Measurements from ENCODE around the gene CTXND1. TPM values are rescaled to one million over a fixed set of nuclear protein-coding genes. Genes with fewer than 3 reads are reported as not detected.

The CTXND1 gene
- total RNA-seq, 1 donor, result not detected

- H3K4me1 ChIP-seq (ENCODE audit: insufficient read depth, low read length), result no peaks in the 10 kb centered on the region
- TF ChIP-seq CTCF (IDR thresholded peaks at IDR 0.05; ENCODE audit: extremely low read depth, low read depth, low read length), result no peak
Measured at GRCh38 chr15:80199366-80199765, 52.6 kb downstream of the CTXND1 start.

DNA sequence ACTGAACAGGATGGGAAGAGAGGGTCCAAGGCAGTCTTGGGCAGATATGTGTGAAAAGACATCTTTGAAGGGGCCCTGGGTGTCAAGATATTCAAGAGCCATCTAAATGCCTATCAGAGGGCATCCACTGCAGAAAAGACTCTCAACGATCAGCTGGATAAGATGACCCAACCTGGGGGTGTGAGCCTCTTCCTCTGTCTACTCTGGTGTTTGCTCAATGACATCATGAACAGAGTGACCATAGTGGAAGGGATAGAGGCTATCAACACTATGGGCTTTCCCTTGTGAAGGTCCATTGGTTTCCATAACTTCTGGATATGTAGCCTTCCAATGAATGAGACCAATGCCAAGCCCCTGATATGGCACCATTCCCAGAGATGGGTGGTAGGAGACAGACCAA lies 57.1 kb downstream of the CTXND1 start:
- Histone ChIP-seq H3K4me3 (ENCODE audit: insufficient read depth, low read length) (no peak overlapping the region), H3K4me2 (ENCODE audit: insufficient read depth, low read length) (no peak overlapping the region), H4K20me1 (ENCODE audit: insufficient read depth, low read length) (no peaks in the 10 kb centered on the region), H3K36me3 (ENCODE audit: insufficient read depth, low read length) (no peaks in the 10 kb centered on the region), H2AFZ (ENCODE audit: low read length) (no peak overlapping the region), H3K27me3 (ENCODE audit: insufficient read depth, low read length) (peaks cover 14% of the 10 kb centered on the region), H3K9me3 (ENCODE audit: low read depth, low read length) (no peaks in the 10 kb centered on the region), H3K4me1 (ENCODE audit: insufficient read depth, low read length) (no peaks in the 10 kb centered on the region), H3K79me2 (ENCODE audit: insufficient read depth, low read length) (no peaks in the 10 kb centered on the region), H3K27ac (ENCODE audit: low read depth, low read length) (no peak overlapping the region)
- no peak for TF ChIP-seq CTCF (IDR thresholded peaks at IDR 0.05; ENCODE audit: extremely low read depth, low read depth, low read length)
- no peak for DNase-seq (ENCODE audit: insufficient read length, low spot score, missing footprints)

More at GRCh38 chr15:80199366-80199765, 52.6 kb downstream of the CTXND1 start:
- no peaks in the 10 kb centered on the region for H3K9me3 ChIP-seq (ENCODE audit: low read depth, low read length)
- no peak overlapping the region for H3K27ac ChIP-seq (ENCODE audit: low read depth, low read length)
- DNase-seq (ENCODE audit: insufficient read length, low spot score, missing footprints), result no peak
- H3K27me3 ChIP-seq (ENCODE audit: insufficient read depth, low read length), result peaks cover 18% of the 10 kb centered on the region
- no peaks in the 10 kb centered on the region for H4K20me1 ChIP-seq (ENCODE audit: insufficient read depth, low read length)
- H3K79me2 ChIP-seq (ENCODE audit: insufficient read depth, low read length), result no peaks in the 10 kb centered on the region
- no peak overlapping the region for H3K4me3 ChIP-seq (ENCODE audit: insufficient read depth, low read length)
- no peak overlapping the region for H3K4me2 ChIP-seq (ENCODE audit: insufficient read depth, low read length)
- no peak overlapping the region for H2AFZ ChIP-seq (ENCODE audit: low read length)
- no peaks in the 10 kb centered on the region for H3K36me3 ChIP-seq (ENCODE audit: insufficient read depth, low read length)

- Histone ChIP-seq H3K27me3 (ENCODE audit: insufficient read depth, low read length) (peaks cover 7% of the 10 kb centered on the region), H3K4me2 (ENCODE audit: insufficient read depth, low read length) (no peak overlapping the region), H3K36me3 (ENCODE audit: insufficient read depth, low read length) (no peaks in the 10 kb centered on the region), H3K9me3 (ENCODE audit: low read depth, low read length) (no peaks in the 10 kb centered on the region), H3K4me3 (ENCODE audit: insufficient read depth, low read length) (no peak overlapping the region), H4K20me1 (ENCODE audit: insufficient read depth, low read length) (no peaks in the 10 kb centered on the region), H3K27ac (ENCODE audit: low read depth, low read length) (no peak overlapping the region), H3K79me2 (ENCODE audit: insufficient read depth, low read length) (no peaks in the 10 kb centered on the region), H2AFZ (ENCODE audit: low read length) (no peak overlapping the region), H3K4me1 (ENCODE audit: insufficient read depth, low read length) (no peaks in the 10 kb centered on the region)
- DNase-seq (ENCODE audit: insufficient read length, low spot score, missing footprints), result no peak
- TF ChIP-seq CTCF (IDR thresholded peaks at IDR 0.05; ENCODE audit: extremely low read depth, low read depth, low read length), result no peak
Measured at GRCh38 chr15:80194186-80194585, 57.8 kb downstream of the CTXND1 start.

- DNase-seq (ENCODE audit: insufficient read length, low spot score, missing footprints), result no peak
- no peaks in the 10 kb centered on the region for H3K9me3 ChIP-seq (ENCODE audit: low read depth, low read length)
- H2AFZ ChIP-seq (ENCODE audit: low read length), result no peak overlapping the region
- no peak overlapping the region for H3K4me3 ChIP-seq (ENCODE audit: insufficient read depth, low read length)
- TF ChIP-seq CTCF (IDR thresholded peaks at IDR 0.05; ENCODE audit: extremely low read depth, low read depth, low read length), result no peak
- no peaks in the 10 kb centered on the region for H3K4me1 ChIP-seq (ENCODE audit: insufficient read depth, low read length)
- H4K20me1 ChIP-seq (ENCODE audit: insufficient read depth, low read length), result no peaks in the 10 kb centered on the region
- no peaks in the 10 kb centered on the region for H3K27me3 ChIP-seq (ENCODE audit: insufficient read depth, low read length)
- no peaks in the 10 kb centered on the region for H3K36me3 ChIP-seq (ENCODE audit: insufficient read depth, low read length)
- no peak overlapping the region for H3K27ac ChIP-seq (ENCODE audit: low read depth, low read length)
- no peaks in the 10 kb centered on the region for H3K79me2 ChIP-seq (ENCODE audit: insufficient read depth, low read length)
- H3K4me2 ChIP-seq (ENCODE audit: insufficient read depth, low read length), result no peak overlapping the region
Measured at GRCh38 chr15:80191897-80192595, 60.0 kb downstream of the CTXND1 start.

All from osteoblast (primary cell).